Ascending aorta (tissue), 2 donors: Measurements from ENCODE around the gene NFXL1. TPM values are rescaled to one million over a fixed set of nuclear protein-coding genes. Genes with fewer than 3 reads are reported as not detected.

Experiments used
- DNase-seq, 2 donors: peaks; one replicate each; pipeline ENCODE4 v3.0.0-alpha.2; 2019; ENCODE audit warnings: low spot score in 2 of 2
- H3K27ac ChIP-seq, 2 donors: fragments of 200-600 bp; sonication (generic); one replicate each; pipeline ENCODE4 v1.5.1; 2016 to 2017; ENCODE audit warnings: mild to moderate bottlenecking in 1 of 2
- H3K27me3 ChIP-seq: fragments of 200-600 bp; sonication (generic); one replicate; pipeline ENCODE4 v1.5.1; 2017
- H3K36me3 ChIP-seq, 2 donors: fragments of 200-600 bp; sonication (generic); one replicate each; pipeline ENCODE4 v1.5.1; 2016
- H3K4me1 ChIP-seq, 2 donors: fragments of 200-600 bp; sonication (generic); one replicate each; pipeline ENCODE4 v1.5.1; 2016 to 2017; ENCODE audit warnings: mild to moderate bottlenecking in 1 of 2
- H3K4me3 ChIP-seq, 2 donors: fragments of 200-600 bp; sonication (generic); one replicate each; pipeline ENCODE4 v1.5.1; 2016 to 2017; ENCODE audit warnings: mild to moderate bottlenecking in 1 of 2
- H3K9me3 ChIP-seq, 2 donors: fragments of 200-600 bp; sonication (generic); one replicate each; pipeline ENCODE4 v1.5.1; 2016
- intact Hi-C: fragments of 100-400 bp; cut with DNase I; formaldehyde crosslinking; loops from one replicate; pipeline ENCODE4 v1.15.1; 2023
- total RNA-seq: library from RNA; depleted of rRNA; stranded (reverse); fragments of >200 nt; gene quantifications from one replicate; pipeline ENCODE4 v1.1.0, GENCODE V29; 2016
- TF ChIP-seq, protein P1 (sequence below), 3 experiments: fragments of 200-600 bp in 2 of 3; fragments of 450-650 bp in 1 of 3; sonication (generic) in 2 of 3; IDR thresholded peaks; one replicate each; pipeline ENCODE4 v1.5.1; 2016 to 2019; ENCODE audit warnings: antibody characterized with exemption in 3 of 3, mild to moderate bottlenecking in 1 of 3, moderate library complexity in 1 of 3

Gene NFXL1
- total RNA-seq, 1 donor from 2014 or later: 5.2 TPM

- intact Hi-C loops: no loop called here
- TF ChIP-seq, protein P1, sequence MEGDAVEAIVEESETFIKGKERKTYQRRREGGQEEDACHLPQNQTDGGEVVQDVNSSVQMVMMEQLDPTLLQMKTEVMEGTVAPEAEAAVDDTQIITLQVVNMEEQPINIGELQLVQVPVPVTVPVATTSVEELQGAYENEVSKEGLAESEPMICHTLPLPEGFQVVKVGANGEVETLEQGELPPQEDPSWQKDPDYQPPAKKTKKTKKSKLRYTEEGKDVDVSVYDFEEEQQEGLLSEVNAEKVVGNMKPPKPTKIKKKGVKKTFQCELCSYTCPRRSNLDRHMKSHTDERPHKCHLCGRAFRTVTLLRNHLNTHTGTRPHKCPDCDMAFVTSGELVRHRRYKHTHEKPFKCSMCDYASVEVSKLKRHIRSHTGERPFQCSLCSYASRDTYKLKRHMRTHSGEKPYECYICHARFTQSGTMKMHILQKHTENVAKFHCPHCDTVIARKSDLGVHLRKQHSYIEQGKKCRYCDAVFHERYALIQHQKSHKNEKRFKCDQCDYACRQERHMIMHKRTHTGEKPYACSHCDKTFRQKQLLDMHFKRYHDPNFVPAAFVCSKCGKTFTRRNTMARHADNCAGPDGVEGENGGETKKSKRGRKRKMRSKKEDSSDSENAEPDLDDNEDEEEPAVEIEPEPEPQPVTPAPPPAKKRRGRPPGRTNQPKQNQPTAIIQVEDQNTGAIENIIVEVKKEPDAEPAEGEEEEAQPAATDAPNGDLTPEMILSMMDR (IDR thresholded peaks at IDR 0.05): no peak
These were observed 37.4 kb downstream of the NFXL1 start for GRCh38 chr4:47876784-47877546.

DNA sequence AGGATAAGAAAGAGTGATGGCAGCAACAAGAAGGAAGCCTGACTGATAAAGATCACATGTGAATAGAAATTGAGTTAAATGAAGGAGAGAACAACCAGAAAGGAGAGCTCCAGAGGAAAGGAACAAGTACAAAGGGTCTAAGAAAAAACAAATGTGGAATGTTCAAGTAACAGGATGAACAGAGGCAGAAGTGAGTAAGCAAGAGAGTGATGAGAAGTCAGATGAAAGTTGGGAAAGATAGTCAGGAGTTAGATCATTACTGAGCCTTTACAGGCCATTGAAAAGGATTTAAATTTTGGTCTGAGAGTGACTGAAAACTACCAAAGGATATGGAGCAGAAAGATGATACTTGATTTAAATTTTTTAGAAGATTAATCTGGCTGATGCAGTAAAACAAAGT lies 38.1 kb downstream of the NFXL1 start:
- TF ChIP-seq, protein P1 (IDR thresholded peaks at IDR 0.05): no peak
- Histone ChIP-seq H3K9me3 (peaks cover 0 to 4% of the 10 kb centered on the region in 2 donors), H3K27me3 (no peaks in the 10 kb centered on the region), H3K4me3 (no peak overlapping the region), H3K27ac (no peak overlapping the region), H3K4me1 (no peaks in the 10 kb centered on the region), H3K36me3 (peaks cover 32 to 69% of the 10 kb centered on the region in 2 donors)
- intact Hi-C loops: no loop called here
- DNase-seq: no peak

More at GRCh38 chr4:47876784-47877546, 37.4 kb downstream of the NFXL1 start:
- H3K4me3 ChIP-seq: no peak overlapping the region
- no peaks in the 10 kb centered on the region for H3K27me3 ChIP-seq
- no peak for DNase-seq
- peaks cover 33 to 65% of the 10 kb centered on the region in 2 donors for H3K36me3 ChIP-seq
- H3K27ac ChIP-seq: no peak overlapping the region
- peaks cover 0 to 4% of the 10 kb centered on the region in 2 donors for H3K9me3 ChIP-seq
- no peaks in the 10 kb centered on the region for H3K4me1 ChIP-seq

DNA sequence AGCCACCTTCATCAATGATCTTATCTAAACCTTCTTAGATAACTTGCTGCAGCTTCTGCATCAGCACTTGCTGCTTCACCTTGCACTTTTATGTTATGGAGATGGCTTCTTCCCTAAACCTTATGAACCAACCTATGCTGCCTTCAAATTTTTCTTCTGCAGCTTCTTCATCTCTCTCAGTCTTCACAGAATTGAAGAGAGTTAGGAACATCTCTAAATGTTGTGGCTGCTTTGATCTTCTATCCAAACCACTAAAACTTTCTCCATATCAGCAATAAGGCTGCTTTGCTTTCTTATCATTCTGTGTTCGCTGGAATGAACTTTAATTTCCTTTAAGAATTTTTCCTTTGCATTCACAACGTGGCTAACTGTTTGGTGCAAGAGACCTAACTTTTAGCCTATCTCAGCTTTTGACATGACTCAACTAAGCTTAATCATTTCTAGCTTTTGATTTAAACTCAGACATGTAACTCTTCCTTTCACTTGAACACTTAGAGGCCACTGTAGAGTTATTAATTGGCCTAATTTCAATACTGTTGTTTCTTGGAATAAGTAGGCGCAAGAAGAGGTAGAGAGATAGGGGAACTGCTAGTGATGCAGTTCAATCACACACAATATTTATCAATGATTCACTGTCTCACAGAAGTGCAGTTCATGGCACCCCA lies 40.4 kb downstream of the NFXL1 start:
- Histone ChIP-seq H3K4me1 (no peaks in the 10 kb centered on the region), H3K36me3 (peaks cover 32 to 67% of the 10 kb centered on the region in 2 donors), H3K4me3 (no peak overlapping the region), H3K27ac (no peak overlapping the region), H3K9me3 (peaks cover 0 to 4% of the 10 kb centered on the region in 2 donors), H3K27me3 (no peaks in the 10 kb centered on the region)
- TF ChIP-seq, protein P1 (IDR thresholded peaks at IDR 0.05): no peak
- intact Hi-C loops: no loop called here
- no peak for DNase-seq

GRCh38 chr4:47863486-47863885 lies 50.9 kb downstream of the NFXL1 start:
- Histone ChIP-seq H3K27ac (no peak overlapping the region), H3K4me3 (no peak overlapping the region), H3K4me1 (no peaks in the 10 kb centered on the region), H3K9me3 (no peaks in the 10 kb centered on the region), H3K36me3 (peaks cover 11 to 13% of the 10 kb centered on the region in 2 donors), H3K27me3 (no peaks in the 10 kb centered on the region)
- no peak for DNase-seq
- intact Hi-C loops: no loop called here
- TF ChIP-seq, protein P1 (IDR thresholded peaks at IDR 0.05): no peak

DNA sequence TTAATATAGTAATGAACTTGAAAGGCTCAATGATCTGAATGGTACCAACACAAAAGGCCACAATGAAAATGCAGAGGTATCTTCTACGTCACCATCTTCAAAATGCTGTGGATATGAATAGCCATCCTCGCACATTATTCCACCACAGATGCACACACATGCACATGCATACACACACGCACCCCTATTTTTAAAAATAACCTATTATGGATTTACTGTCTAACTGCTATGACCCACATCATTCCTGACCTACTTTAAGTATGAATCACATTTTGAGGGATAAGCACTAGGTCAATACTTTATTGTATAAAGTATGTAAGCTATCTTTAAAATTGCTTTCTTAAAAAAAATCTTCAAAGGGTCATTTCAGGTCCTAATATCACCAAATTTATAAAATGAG lies 52.1 kb downstream of the NFXL1 start:
- Histone ChIP-seq H3K27ac (no peak overlapping the region), H3K27me3 (no peaks in the 10 kb centered on the region), H3K4me3 (no peak overlapping the region), H3K4me1 (no peaks in the 10 kb centered on the region), H3K9me3 (no peaks in the 10 kb centered on the region), H3K36me3 (peaks cover 2 to 5% of the 10 kb centered on the region in 2 donors)
- DNase-seq: no peak
- TF ChIP-seq, protein P1 (IDR thresholded peaks at IDR 0.05): no peak
- intact Hi-C loops: no loop called here
